Measurements from ENCODE around the gene EIF5B.

GRCh38 chr2:99422599-99422998, 85.4 kb downstream of the EIF5B start:
- no peak for TF ChIP-seq CTCF (IDR thresholded peaks at IDR 0.05; ENCODE audit: low read depth, low read length, poor library complexity, severe bottlenecking)
- no peak for TF ChIP-seq EZH2phosphoT487 (IDR thresholded peaks at IDR 0.05; ENCODE audit: borderline replicate concordance, low read length)
